HCT116 (cell line): Measurements from ENCODE around the gene MORC1. TPM values are rescaled to one million over a fixed set of nuclear protein-coding genes. Genes with fewer than 3 reads are reported as not detected.

ENCODE experiments used
- ATAC-seq: fragments of 200-7000 bp; cut with Tn5 transposase; 2 replicates; pipeline ENCODE4 v1.9.1; 2020; ENCODE audit warnings: mild to moderate bottlenecking, moderate library complexity
- BruUV-seq: library from RNA; stranded (reverse); fragments of 400-500 nt; replicated peaks from 2 replicates; lab custom pipeline; 2021; lab: Mats Ljungman, UMichigan
- CTCF ChIA-PET: fragments of 300-600 bp; sonication (Branson Sonifier 250); formaldehyde crosslinking; loops from one replicate; lab custom pipeline; 2021; ENCODE audit warnings: antibody characterized with exemption; lab: Charles Lee
- POLR2A ChIA-PET: fragments of 300-600, 350-600 bp; sonication (Branson Sonifier 250); formaldehyde crosslinking; loops from one replicate; lab custom pipeline; 2021; ENCODE audit warnings: antibody characterized with exemption; lab: Charles Lee
- RAD21 ChIA-PET, 2 experiments: fragments of 300-600 bp; sonication (Branson Sonifier 250); formaldehyde crosslinking; loops; one replicate each; lab custom pipeline; 2023; ENCODE audit warnings: low total read pairs in 2 of 2; ENCODE audit not compliant: uncharacterized antibody in 2 of 2, unreplicated experiment in 2 of 2, low non-redundant PET in 1 of 2; lab: Charles Lee
- DNase-seq: peaks from one replicate; pipeline ENCODE4 v3.0.0-alpha.2; 2010; ENCODE audit warnings: low read depth, low spot score
- H2AFZ ChIP-seq: fragments of 200-600 bp; shearing (Covaris generic), sonication (generic); 2 replicates; pipeline ENCODE4 v1.6.1; 2017; ENCODE audit warnings: low read depth, mixed run types, mixed read lengths, antibody characterized with exemption, low read length; ENCODE audit not compliant: poor library complexity, severe bottlenecking
- H3K27ac ChIP-seq: 2 replicates; pipeline ENCODE4 v1.5.1; 2012; ENCODE audit warnings: low read depth, low read length
- H3K27me3 ChIP-seq: fragments of 200-600 bp; sonication (generic); 2 replicates; pipeline ENCODE4 v1.6.1; 2016; ENCODE audit warnings: mixed run types, low read length, mixed read lengths; ENCODE audit not compliant: insufficient read depth
- H3K36me3 ChIP-seq, 2 experiments: fragments of 200-500 bp in 1 of 2; fragments of 200-600 bp in 1 of 2; sonication (Bioruptor generic) in 1 of 2; sonication (generic) in 1 of 2; 2 replicates each; pipeline versions ENCODE4 v1.5.1 to v1.6.1; 2014 to 2016; ENCODE audit warnings: low read length in 2 of 2, inconsistent platforms in 1 of 2, mixed read lengths in 1 of 2, mixed run types in 1 of 2; ENCODE audit not compliant: insufficient read depth in 2 of 2, control insufficient read depth in 1 of 2
- H3K4me1 ChIP-seq, 2 experiments: fragments of 200-600 bp in 1 of 2; sonication (generic) in 1 of 2; 2 replicates each; pipeline versions ENCODE4 v1.5.1 to v1.6.1; 2012 to 2017; ENCODE audit warnings: low read length in 2 of 2, inconsistent platforms in 1 of 2, mild to moderate bottlenecking in 1 of 2, mixed read lengths in 1 of 2, mixed run types in 1 of 2, moderate library complexity in 1 of 2; ENCODE audit not compliant: insufficient read depth in 2 of 2, control insufficient read depth in 1 of 2
- H3K4me2 ChIP-seq: fragments of 200-600 bp; sonication (generic); 2 replicates; pipeline ENCODE4 v1.6.1; 2017; ENCODE audit warnings: mixed run types, low read length, mixed read lengths
- H3K4me3 ChIP-seq, 2 experiments: fragments of 200-600 bp in 1 of 2; sonication (generic) in 1 of 2; replicated peaks in 1 of 2; 2 replicates each; pipeline ENCODE4 v1.5.1; 2011 to 2016; ENCODE audit warnings: low read length in 2 of 2, control low read depth in 1 of 2, low read depth in 1 of 2, mild to moderate bottlenecking in 1 of 2, mixed read lengths in 1 of 2, mixed run types in 1 of 2
- H3K79me2 ChIP-seq: fragments of 200-600 bp; sonication (generic); 2 replicates; pipeline ENCODE4 v1.6.1; 2017; ENCODE audit warnings: mild to moderate bottlenecking, mixed run types, low read length, moderate library complexity, mixed read lengths; ENCODE audit not compliant: insufficient read depth
- H3K9ac ChIP-seq: fragments of 200-600 bp; sonication (generic); 2 replicates; pipeline ENCODE4 v1.6.1; 2016; ENCODE audit warnings: low read length, mixed read lengths
- H3K9me2 ChIP-seq: fragments of 200-600 bp; sonication (generic), shearing (Covaris generic); 2 replicates; pipeline ENCODE4 v1.6.1; 2017; ENCODE audit warnings: mixed run types, mild to moderate bottlenecking, moderate library complexity; ENCODE audit not compliant: insufficient read depth
- H3K9me3 ChIP-seq, 2 experiments: fragments of 200-500 bp in 1 of 2; fragments of 200-600 bp in 1 of 2; sonication (Bioruptor generic) in 1 of 2; sonication (generic) in 1 of 2; 2 replicates each; pipeline ENCODE4 v1.6.1; 2014 to 2017; ENCODE audit warnings: low read length in 2 of 2, mixed read lengths in 2 of 2, inconsistent platforms in 1 of 2, low read depth in 1 of 2, mild to moderate bottlenecking in 1 of 2, mixed run types in 1 of 2, moderate library complexity in 1 of 2; ENCODE audit not compliant: control insufficient read depth in 1 of 2, insufficient read depth in 1 of 2
- H4K20me1 ChIP-seq: fragments of 200-600 bp; sonication (generic), shearing (Covaris generic); 2 replicates; pipeline ENCODE4 v1.6.1; 2017; ENCODE audit warnings: mixed run types, mild to moderate bottlenecking, moderate library complexity; ENCODE audit not compliant: insufficient read depth
- CBX3 ChIP-seq: IDR thresholded peaks from 2 replicates; pipeline ENCODE4 v1.6.1; 2012; ENCODE audit warnings: low read depth
- CEBPB ChIP-seq: IDR thresholded peaks from 2 replicates; pipeline ENCODE4 v1.6.1; 2012; ENCODE audit warnings: low read depth
- EGR1 ChIP-seq: IDR thresholded peaks from 2 replicates; pipeline ENCODE4 v1.6.1; 2012; ENCODE audit warnings: low read depth
- ELF1 ChIP-seq: IDR thresholded peaks from 2 replicates; pipeline ENCODE4 v1.6.1; 2012; ENCODE audit warnings: low read depth, borderline replicate concordance
- EZH2 ChIP-seq: fragments of 200-600 bp; sonication (generic); IDR thresholded peaks from 2 replicates; pipeline ENCODE4 v1.6.1; 2017; ENCODE audit warnings: antibody characterized with exemption, mixed run types
- EZH2phosphoT487 ChIP-seq: fragments of 200-600 bp; IDR thresholded peaks from 2 replicates; pipeline ENCODE4 v1.6.1; 2018; ENCODE audit warnings: antibody characterized with exemption, borderline replicate concordance
- FOSL1 ChIP-seq: IDR thresholded peaks from 2 replicates; pipeline ENCODE4 v1.6.1; 2012; ENCODE audit warnings: low read depth
- JUND ChIP-seq: IDR thresholded peaks from 2 replicates; pipeline ENCODE4 v1.6.1; 2012
- RAD21 ChIP-seq: IDR thresholded peaks from 2 replicates; pipeline ENCODE4 v1.6.1; 2012; ENCODE audit warnings: low read depth, mild to moderate bottlenecking
- SIN3A ChIP-seq: IDR thresholded peaks from 2 replicates; pipeline ENCODE4 v1.6.1; 2012; ENCODE audit warnings: low read depth
- SP1 ChIP-seq: IDR thresholded peaks from 2 replicates; pipeline ENCODE4 v1.6.1; 2012; ENCODE audit warnings: low read depth
- TCF7L2 ChIP-seq: IDR thresholded peaks from 2 replicates; pipeline ENCODE4 v1.7.0; 2011; ENCODE audit warnings: borderline replicate concordance, inconsistent platforms; ENCODE audit not compliant: insufficient read depth, insufficient read length; ENCODE audit errors: extremely low read depth
- YY1 ChIP-seq: IDR thresholded peaks from 2 replicates; pipeline ENCODE4 v1.6.1; 2011; ENCODE audit warnings: low read length, low read depth, moderate library complexity, mild to moderate bottlenecking; ENCODE audit not compliant: insufficient replicate concordance; ENCODE audit errors: extremely low read depth
- ZNF274 ChIP-seq: fragments of 200-500 bp; sonication (Bioruptor generic); IDR thresholded peaks from 2 replicates; pipeline ENCODE4 v1.6.1; 2014; ENCODE audit warnings: mild to moderate bottlenecking, low read depth, low read length, inconsistent platforms
- intact Hi-C: fragments of 100-400 bp; cut with micrococcal nuclease; formaldehyde crosslinking; loops from 2 replicates; pipeline ENCODE4 v1.10.0; 2022
- total RNA-seq: library from RNA; stranded (reverse); gene quantifications from one replicate; pipeline ENCODE4 v1.2.1, GENCODE V29; 2021; ENCODE audit not compliant: unreplicated experiment
- TF ChIP-seq, protein P1 (sequence below): IDR thresholded peaks from 2 replicates; pipeline ENCODE4 v1.6.1; 2012; ENCODE audit warnings: low read depth
- TF ChIP-seq, protein P2 (sequence below): IDR thresholded peaks from 2 replicates; pipeline ENCODE4 v1.6.1; 2012
- TF ChIP-seq, protein P3 (sequence below): IDR thresholded peaks from 2 replicates; pipeline ENCODE4 v1.6.1; 2011; ENCODE audit warnings: mild to moderate bottlenecking, low read length, moderate library complexity; ENCODE audit not compliant: insufficient replicate concordance; ENCODE audit errors: extremely low read depth
- TF ChIP-seq, protein P4 (sequence below): IDR thresholded peaks from 2 replicates; pipeline ENCODE4 v1.6.1; 2012

MORC1 gene
- total RNA-seq, 1 experiment from 2014 or later: not detected

GRCh38 chr3:109118584-109118983, 650 bp upstream of the MORC1 start:
- DNase-seq (no peak), ATAC-seq (no peak)
- no peak for TF ChIP-seq TCF7L2
- TF ChIP-seq ELF1: no peak
- TF ChIP-seq, protein P1, sequence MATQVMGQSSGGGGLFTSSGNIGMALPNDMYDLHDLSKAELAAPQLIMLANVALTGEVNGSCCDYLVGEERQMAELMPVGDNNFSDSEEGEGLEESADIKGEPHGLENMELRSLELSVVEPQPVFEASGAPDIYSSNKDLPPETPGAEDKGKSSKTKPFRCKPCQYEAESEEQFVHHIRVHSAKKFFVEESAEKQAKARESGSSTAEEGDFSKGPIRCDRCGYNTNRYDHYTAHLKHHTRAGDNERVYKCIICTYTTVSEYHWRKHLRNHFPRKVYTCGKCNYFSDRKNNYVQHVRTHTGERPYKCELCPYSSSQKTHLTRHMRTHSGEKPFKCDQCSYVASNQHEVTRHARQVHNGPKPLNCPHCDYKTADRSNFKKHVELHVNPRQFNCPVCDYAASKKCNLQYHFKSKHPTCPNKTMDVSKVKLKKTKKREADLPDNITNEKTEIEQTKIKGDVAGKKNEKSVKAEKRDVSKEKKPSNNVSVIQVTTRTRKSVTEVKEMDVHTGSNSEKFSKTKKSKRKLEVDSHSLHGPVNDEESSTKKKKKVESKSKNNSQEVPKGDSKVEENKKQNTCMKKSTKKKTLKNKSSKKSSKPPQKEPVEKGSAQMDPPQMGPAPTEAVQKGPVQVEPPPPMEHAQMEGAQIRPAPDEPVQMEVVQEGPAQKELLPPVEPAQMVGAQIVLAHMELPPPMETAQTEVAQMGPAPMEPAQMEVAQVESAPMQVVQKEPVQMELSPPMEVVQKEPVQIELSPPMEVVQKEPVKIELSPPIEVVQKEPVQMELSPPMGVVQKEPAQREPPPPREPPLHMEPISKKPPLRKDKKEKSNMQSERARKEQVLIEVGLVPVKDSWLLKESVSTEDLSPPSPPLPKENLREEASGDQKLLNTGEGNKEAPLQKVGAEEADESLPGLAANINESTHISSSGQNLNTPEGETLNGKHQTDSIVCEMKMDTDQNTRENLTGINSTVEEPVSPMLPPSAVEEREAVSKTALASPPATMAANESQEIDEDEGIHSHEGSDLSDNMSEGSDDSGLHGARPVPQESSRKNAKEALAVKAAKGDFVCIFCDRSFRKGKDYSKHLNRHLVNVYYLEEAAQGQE: no peak
- TF ChIP-seq JUND: no peak
- no peak for TF ChIP-seq EGR1
- TF ChIP-seq RAD21: no peak
- no peak for TF ChIP-seq SIN3A
- no peak for TF ChIP-seq CBX3
- no peak for TF ChIP-seq YY1
- no peak for TF ChIP-seq SP1
- TF ChIP-seq, protein P2, sequence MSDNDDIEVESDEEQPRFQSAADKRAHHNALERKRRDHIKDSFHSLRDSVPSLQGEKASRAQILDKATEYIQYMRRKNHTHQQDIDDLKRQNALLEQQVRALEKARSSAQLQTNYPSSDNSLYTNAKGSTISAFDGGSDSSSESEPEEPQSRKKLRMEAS: no peak
- TF ChIP-seq EZH2phosphoT487: no peak
- TF ChIP-seq CEBPB: no peak
- no peak for TF ChIP-seq ZNF274
- TF ChIP-seq FOSL1: no peak
- TF ChIP-seq, protein P3, sequence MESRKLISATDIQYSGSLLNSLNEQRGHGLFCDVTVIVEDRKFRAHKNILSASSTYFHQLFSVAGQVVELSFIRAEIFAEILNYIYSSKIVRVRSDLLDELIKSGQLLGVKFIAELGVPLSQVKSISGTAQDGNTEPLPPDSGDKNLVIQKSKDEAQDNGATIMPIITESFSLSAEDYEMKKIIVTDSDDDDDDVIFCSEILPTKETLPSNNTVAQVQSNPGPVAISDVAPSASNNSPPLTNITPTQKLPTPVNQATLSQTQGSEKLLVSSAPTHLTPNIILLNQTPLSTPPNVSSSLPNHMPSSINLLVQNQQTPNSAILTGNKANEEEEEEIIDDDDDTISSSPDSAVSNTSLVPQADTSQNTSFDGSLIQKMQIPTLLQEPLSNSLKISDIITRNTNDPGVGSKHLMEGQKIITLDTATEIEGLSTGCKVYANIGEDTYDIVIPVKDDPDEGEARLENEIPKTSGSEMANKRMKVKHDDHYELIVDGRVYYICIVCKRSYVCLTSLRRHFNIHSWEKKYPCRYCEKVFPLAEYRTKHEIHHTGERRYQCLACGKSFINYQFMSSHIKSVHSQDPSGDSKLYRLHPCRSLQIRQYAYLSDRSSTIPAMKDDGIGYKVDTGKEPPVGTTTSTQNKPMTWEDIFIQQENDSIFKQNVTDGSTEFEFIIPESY: no peak
- TF ChIP-seq, protein P4, sequence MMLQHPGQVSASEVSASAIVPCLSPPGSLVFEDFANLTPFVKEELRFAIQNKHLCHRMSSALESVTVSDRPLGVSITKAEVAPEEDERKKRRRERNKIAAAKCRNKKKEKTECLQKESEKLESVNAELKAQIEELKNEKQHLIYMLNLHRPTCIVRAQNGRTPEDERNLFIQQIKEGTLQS: no peak
- TF ChIP-seq EZH2: no peak
- Histone ChIP-seq H3K27me3 (no peaks in the 10 kb centered on the region), H2AFZ (no peak overlapping the region), H3K79me2 (no peaks in the 10 kb centered on the region), H3K9me3 (no peaks in the 10 kb centered on the region), H4K20me1 (no peaks in the 10 kb centered on the region), H3K9me2 (no peaks in the 10 kb centered on the region), H3K4me1 (no peaks in the 10 kb centered on the region), H3K27ac (no peak overlapping the region), H3K4me2 (no peak overlapping the region), H3K36me3 (no peaks in the 10 kb centered on the region), H3K4me3 (no peak overlapping the region), H3K9ac (no peak overlapping the region)
- no TSS peak for BruUV-seq
- POLR2A ChIA-PET: no interaction called here
- intact Hi-C loops: no loop called here
- RAD21 ChIA-PET: no interaction called here
- CTCF ChIA-PET: no interaction called here
